Activated naive CD8-positive, alpha-beta T cell (primary cell): ENCODE data around the gene ST3GAL6.

Experiments
- H3K27ac Mint-ChIP-seq: one replicate; pipeline ENCODE4 v1.8.0; 2021; ENCODE audit warnings: mixed read lengths
- H3K27me3 Mint-ChIP-seq: one replicate; pipeline ENCODE4 v1.8.0; 2021; ENCODE audit warnings: mixed read lengths
- H3K36me3 Mint-ChIP-seq: one replicate; pipeline ENCODE4 v1.8.0; 2021; ENCODE audit warnings: mixed read lengths
- H3K4me1 Mint-ChIP-seq: one replicate; pipeline ENCODE4 v1.8.0; 2021; ENCODE audit warnings: low read depth, mixed read lengths
- H3K4me3 Mint-ChIP-seq: one replicate; pipeline ENCODE4 v1.8.0; 2021; ENCODE audit warnings: mild to moderate bottlenecking, mixed read lengths
- H3K9me3 Mint-ChIP-seq: one replicate; pipeline ENCODE4 v1.8.0; 2021; ENCODE audit warnings: low read depth, mixed read lengths

Gene ST3GAL6

GRCh38 chr3:98763076-98763475, at the start of gene ST3GAL6:
ST3GAL6 (plus strand) TSS chr3:98763340; CDS start chr3:98768441, 5,101 bp downstream.
- no peak within 1 kb of the TSS for H3K27ac Mint-ChIP-seq
- no peak within 1 kb of the TSS for H3K4me3 Mint-ChIP-seq
- no peaks in the 10 kb centered on the region for H3K36me3 Mint-ChIP-seq
- no peaks in the 10 kb centered on the region for H3K4me1 Mint-ChIP-seq
- H3K27me3 Mint-ChIP-seq: peaks cover 8% of the 10 kb centered on the region
- no peaks in the 10 kb centered on the region for H3K9me3 Mint-ChIP-seq

- Mint-ChIP-seq H3K27me3 (peaks cover 6% of the 10 kb centered on the region), H3K4me1 (no peaks in the 10 kb centered on the region), H3K4me3 (no peak overlapping the region), H3K27ac (no peak overlapping the region), H3K9me3 (no peaks in the 10 kb centered on the region), H3K36me3 (no peaks in the 10 kb centered on the region)
Measured at GRCh38 chr3:98713984-98714383, 49.2 kb upstream of the ST3GAL6 start.

DNA sequence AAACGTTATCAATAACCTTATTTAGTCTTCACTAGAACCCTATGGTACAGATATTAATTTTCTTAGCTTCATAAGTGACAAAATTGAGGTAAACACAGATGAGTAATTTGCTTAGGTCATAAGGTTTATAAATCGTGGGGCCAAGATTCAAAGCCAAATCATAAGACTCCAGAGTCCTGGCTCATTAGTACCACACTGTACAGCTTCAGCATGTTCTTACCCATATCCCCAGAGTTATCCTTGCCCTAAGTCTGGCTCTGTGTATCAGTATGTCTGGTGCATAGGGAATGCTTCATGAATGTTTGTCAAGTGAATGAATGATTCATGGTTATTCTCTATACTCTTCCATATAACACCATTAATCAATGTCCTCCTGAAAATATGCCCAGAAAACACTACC, 45.6 kb upstream of the ST3GAL6 start:
- H3K36me3 Mint-ChIP-seq: no peaks in the 10 kb centered on the region
- H3K4me3 Mint-ChIP-seq: no peak overlapping the region
- no peaks in the 10 kb centered on the region for H3K9me3 Mint-ChIP-seq
- H3K4me1 Mint-ChIP-seq: no peaks in the 10 kb centered on the region
- H3K27ac Mint-ChIP-seq: no peak overlapping the region
- H3K27me3 Mint-ChIP-seq: peaks cover 2% of the 10 kb centered on the region

- no peaks in the 10 kb centered on the region for H3K36me3 Mint-ChIP-seq
Measured at GRCh38 chr3:98718730-98719129, 44.4 kb upstream of the ST3GAL6 start.

GRCh38 chr3:98721776-98722175, 41.4 kb upstream of the ST3GAL6 start:
- Mint-ChIP-seq H3K4me3 (no peak overlapping the region), H3K27me3 (peaks cover 10% of the 10 kb centered on the region), H3K27ac (no peak overlapping the region), H3K4me1 (no peaks in the 10 kb centered on the region), H3K36me3 (no peaks in the 10 kb centered on the region), H3K9me3 (no peaks in the 10 kb centered on the region)

More at GRCh38 chr3:98718730-98719129, 44.4 kb upstream of the ST3GAL6 start:
- no peak overlapping the region for H3K27ac Mint-ChIP-seq
- no peaks in the 10 kb centered on the region for H3K4me1 Mint-ChIP-seq
- H3K4me3 Mint-ChIP-seq: no peak overlapping the region
- no peaks in the 10 kb centered on the region for H3K9me3 Mint-ChIP-seq
- H3K27me3 Mint-ChIP-seq: peaks cover 5% of the 10 kb centered on the region

DNA sequence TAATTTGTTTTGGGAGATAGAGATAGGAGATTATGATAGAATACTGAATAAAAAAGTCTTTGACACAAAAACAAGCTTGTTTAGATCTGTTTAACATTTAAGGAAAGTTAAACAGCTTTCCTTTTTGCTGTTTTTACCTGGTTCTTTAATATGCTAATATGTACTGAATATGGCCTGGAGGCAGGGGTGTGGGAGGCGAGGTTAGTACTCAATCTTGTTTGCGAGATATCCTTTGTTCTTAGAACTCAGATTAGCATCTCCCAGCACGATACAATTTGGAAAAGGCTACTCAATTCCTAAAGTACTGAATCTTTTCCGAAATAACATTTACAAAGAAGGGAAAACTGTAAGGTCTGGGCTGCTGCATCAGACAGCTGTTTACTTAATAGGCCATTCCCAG, 40.8 kb upstream of the ST3GAL6 start:
- no peaks in the 10 kb centered on the region for H3K9me3 Mint-ChIP-seq
- H3K4me1 Mint-ChIP-seq: no peaks in the 10 kb centered on the region
- no peak overlapping the region for H3K27ac Mint-ChIP-seq
- H3K4me3 Mint-ChIP-seq: no peak overlapping the region
- H3K27me3 Mint-ChIP-seq: peaks cover 9% of the 10 kb centered on the region
- no peaks in the 10 kb centered on the region for H3K36me3 Mint-ChIP-seq

GRCh38 chr3:98725352-98725751, 37.8 kb upstream of the ST3GAL6 start:
- no peak overlapping the region for H3K27ac Mint-ChIP-seq
- no peaks in the 10 kb centered on the region for H3K9me3 Mint-ChIP-seq
- no peaks in the 10 kb centered on the region for H3K4me1 Mint-ChIP-seq
- H3K27me3 Mint-ChIP-seq: peaks cover 15% of the 10 kb centered on the region
- no peaks in the 10 kb centered on the region for H3K36me3 Mint-ChIP-seq
- H3K4me3 Mint-ChIP-seq: no peak overlapping the region

DNA sequence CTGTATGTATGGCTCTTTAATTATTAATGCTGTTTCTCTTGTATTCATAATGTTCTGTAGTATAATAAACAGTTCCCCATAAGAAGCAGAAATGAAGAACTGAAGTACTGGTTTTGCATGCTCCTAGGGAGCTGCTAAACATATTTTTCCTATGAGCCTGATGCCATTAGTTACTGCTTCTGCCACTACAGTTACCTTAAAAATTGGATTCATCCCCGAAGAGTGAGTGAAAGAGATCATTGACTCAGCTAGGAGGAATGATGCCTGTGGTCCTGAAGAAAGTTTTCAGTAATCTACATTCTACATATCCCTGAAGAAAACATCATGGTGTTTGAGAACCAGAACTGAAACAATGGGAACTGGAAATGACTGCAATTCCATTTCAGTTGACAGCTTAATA, 37.1 kb upstream of the ST3GAL6 start:
- Mint-ChIP-seq H3K4me1 (no peaks in the 10 kb centered on the region), H3K9me3 (no peaks in the 10 kb centered on the region), H3K4me3 (no peak overlapping the region), H3K27me3 (peaks cover 22% of the 10 kb centered on the region), H3K27ac (no peak overlapping the region), H3K36me3 (no peaks in the 10 kb centered on the region)

DNA sequence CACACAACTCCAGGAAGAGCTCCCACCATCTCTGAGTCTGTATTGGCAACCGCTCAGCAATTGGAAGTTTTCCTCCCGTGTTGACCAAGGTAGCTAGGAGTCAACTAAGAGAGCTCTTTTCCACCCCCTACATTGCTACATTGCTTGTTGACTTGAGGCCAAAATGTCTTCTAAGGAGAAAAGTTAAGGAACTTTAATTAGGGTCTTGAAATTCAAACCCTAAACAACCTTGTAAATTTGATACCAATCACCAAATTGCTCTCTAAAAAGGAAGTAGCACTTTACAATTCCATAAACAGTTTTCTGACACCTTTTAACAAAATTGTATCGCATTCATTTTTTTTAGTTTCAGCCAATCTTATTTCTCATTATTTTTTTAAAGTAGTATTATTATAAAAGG, 35.5 kb upstream of the ST3GAL6 start:
- H3K4me3 Mint-ChIP-seq: no peak overlapping the region
- peaks cover 4% of the 10 kb centered on the region for H3K4me1 Mint-ChIP-seq
- peaks cover 23% of the 10 kb centered on the region for H3K27me3 Mint-ChIP-seq
- no peaks in the 10 kb centered on the region for H3K36me3 Mint-ChIP-seq
- no peak overlapping the region for H3K27ac Mint-ChIP-seq
- H3K9me3 Mint-ChIP-seq: no peaks in the 10 kb centered on the region

DNA sequence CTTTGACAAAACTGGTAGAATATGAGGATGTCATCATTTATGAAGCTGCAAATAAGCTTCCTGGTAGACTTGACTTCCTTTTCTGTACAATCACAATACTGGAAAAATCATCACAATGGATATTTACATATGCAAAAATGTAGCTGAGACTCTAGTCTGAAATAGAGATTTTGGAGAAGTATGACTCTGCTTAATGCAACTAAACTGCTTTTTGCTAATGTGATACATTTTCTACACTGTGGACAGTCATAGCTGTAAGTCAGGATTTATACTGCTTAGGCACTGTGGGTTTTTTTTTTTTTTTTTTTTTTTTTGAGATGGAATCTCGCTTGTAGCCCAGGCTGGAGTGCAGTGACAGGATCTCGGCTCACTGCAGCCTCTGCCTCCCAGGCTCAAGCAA, 34.5 kb upstream of the ST3GAL6 start:
- peaks cover 25% of the 10 kb centered on the region for H3K27me3 Mint-ChIP-seq

GRCh38 chr3:98730338-98730737, 32.8 kb upstream of the ST3GAL6 start:
- Mint-ChIP-seq H3K27me3 (peaks cover 37% of the 10 kb centered on the region), H3K36me3 (no peaks in the 10 kb centered on the region), H3K4me3 (no peak overlapping the region), H3K4me1 (peaks cover 15% of the 10 kb centered on the region), H3K27ac (no peak overlapping the region), H3K9me3 (no peaks in the 10 kb centered on the region)

More for the DNA sequence above, 34.5 kb upstream of the ST3GAL6 start:
- Mint-ChIP-seq H3K36me3 (no peaks in the 10 kb centered on the region), H3K27ac (no peak overlapping the region), H3K9me3 (no peaks in the 10 kb centered on the region), H3K4me1 (peaks cover 10% of the 10 kb centered on the region), H3K4me3 (no peak overlapping the region)

GRCh38 chr3:98730886-98731537, 32.1 kb upstream of the ST3GAL6 start:
- H3K9me3 Mint-ChIP-seq: no peaks in the 10 kb centered on the region
- H3K27ac Mint-ChIP-seq: no peak overlapping the region
- peaks cover 36% of the 10 kb centered on the region for H3K27me3 Mint-ChIP-seq
- peaks cover 15% of the 10 kb centered on the region for H3K4me1 Mint-ChIP-seq
- H3K4me3 Mint-ChIP-seq: peak overlapping the region; percentile 17
- H3K36me3 Mint-ChIP-seq: no peaks in the 10 kb centered on the region

- Mint-ChIP-seq H3K4me3 (peak overlapping the region; percentile 79), H3K36me3 (no peaks in the 10 kb centered on the region), H3K9me3 (no peaks in the 10 kb centered on the region), H3K27me3 (peaks cover 39% of the 10 kb centered on the region), H3K27ac (no peak overlapping the region), H3K4me1 (peaks cover 15% of the 10 kb centered on the region)
Measured at GRCh38 chr3:98731720-98732285, 31.3 kb upstream of the ST3GAL6 start.

DNA sequence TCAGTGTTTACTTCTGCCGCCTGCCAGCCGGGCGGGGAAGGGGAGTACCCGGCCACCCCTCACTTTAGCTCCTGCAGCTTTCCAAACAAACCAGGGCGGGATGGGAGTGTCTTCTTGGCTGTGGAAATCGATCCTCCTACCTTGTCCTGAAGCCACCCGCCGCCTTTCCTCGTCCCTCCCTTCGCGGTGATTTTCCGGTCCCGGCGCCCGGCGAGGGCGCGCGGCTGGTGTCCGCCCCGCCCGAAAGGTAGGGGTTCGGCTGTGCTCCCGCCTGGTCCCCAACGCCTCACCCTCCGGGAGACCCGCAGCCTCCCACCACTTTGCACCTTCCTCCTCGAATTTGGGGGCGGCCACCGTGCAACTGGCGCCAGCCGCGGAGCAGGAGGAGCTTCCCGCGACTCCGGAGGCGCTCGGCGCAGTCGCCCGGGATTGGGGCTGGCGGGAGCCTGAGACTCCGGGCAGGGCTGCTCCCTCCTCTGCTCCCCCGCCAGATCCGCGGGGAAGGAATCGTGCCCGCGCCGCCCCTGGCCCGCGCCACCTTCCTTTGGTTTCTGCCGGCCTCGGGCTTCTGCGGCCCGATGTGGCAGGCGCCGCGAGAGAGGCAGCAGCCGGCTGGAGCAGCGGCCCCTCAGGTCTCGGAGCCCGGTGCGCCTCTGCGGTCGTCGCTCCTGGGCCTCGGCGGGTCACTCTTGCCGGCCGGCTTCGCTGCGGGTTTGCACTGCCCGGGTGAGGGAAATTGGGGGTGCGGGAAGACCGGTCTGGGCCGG, 30.7 kb upstream of the ST3GAL6 start:
- Mint-ChIP-seq H3K4me3 (peak overlapping the region; percentile 83), H3K27ac (no peak overlapping the region), H3K9me3 (no peaks in the 10 kb centered on the region), H3K36me3 (no peaks in the 10 kb centered on the region), H3K4me1 (peaks cover 15% of the 10 kb centered on the region), H3K27me3 (peaks cover 41% of the 10 kb centered on the region)

- H3K27me3 Mint-ChIP-seq: peaks cover 41% of the 10 kb centered on the region
- H3K27ac Mint-ChIP-seq: no peak overlapping the region
- H3K4me1 Mint-ChIP-seq: peaks cover 15% of the 10 kb centered on the region
- peak overlapping the region; percentile 83 for H3K4me3 Mint-ChIP-seq
- H3K9me3 Mint-ChIP-seq: no peaks in the 10 kb centered on the region
- no peaks in the 10 kb centered on the region for H3K36me3 Mint-ChIP-seq
Measured at GRCh38 chr3:98733053-98733811, 29.9 kb upstream of the ST3GAL6 start.
